SK-N-MC (cell line): ENCODE data around the gene UMAD1.

ENCODE experiments used
- DNase-seq: peaks from one replicate; pipeline ENCODE4 v3.0.0-alpha.2; 2011; ENCODE audit warnings: low read depth, low spot score
- H3K27ac ChIP-seq: fragments of 200-600 bp; sonication (generic); 2 replicates; pipeline ENCODE4 v1.5.1; 2016; ENCODE audit warnings: mixed run types
- H3K36me3 ChIP-seq: fragments of 200-600 bp; sonication (generic); 2 replicates; pipeline ENCODE4 v1.6.1; 2017; ENCODE audit warnings: antibody characterized with exemption, low read length, mixed read lengths; ENCODE audit not compliant: insufficient read depth
- H3K4me3 ChIP-seq: fragments of 200-600 bp; sonication (generic); 2 replicates; pipeline ENCODE4 v1.5.1; 2016
- H3K9ac ChIP-seq: fragments of 200-600 bp; sonication (generic); 2 replicates; pipeline ENCODE4 v1.8.0; 2017; ENCODE audit warnings: mixed run types, mixed read lengths; ENCODE audit not compliant: insufficient read length
- H3K9me3 ChIP-seq: fragments of 200-600 bp; sonication (generic); 2 replicates; pipeline ENCODE4 v1.6.1; 2017; ENCODE audit warnings: low read depth, mild to moderate bottlenecking, antibody characterized with exemption, low read length, moderate library complexity, mixed read lengths
- EZH2 ChIP-seq: fragments of 200-600 bp; sonication (generic); IDR thresholded peaks from one replicate; pipeline ENCODE4 v1.6.1; 2017; ENCODE audit warnings: antibody characterized with exemption
- FOXP2 ChIP-seq: optimal IDR thresholded peaks from 2 replicates; pipeline ENCODE3; 2011; ENCODE audit warnings: mild to moderate bottlenecking, moderate library complexity; ENCODE audit not compliant: insufficient read depth; ENCODE audit errors: extremely low read length, control extremely low read depth
- POLR2AphosphoS5 ChIP-seq: IDR thresholded peaks from 2 replicates; pipeline ENCODE4 v1.6.1; 2012; ENCODE audit warnings: mild to moderate bottlenecking, low read depth, low read length, borderline replicate concordance

The UMAD1 gene

GRCh38 chr7:7640221-7641128 lies at the start of gene UMAD1:
UMAD1 (plus strand) TSS chr7:7640752; CDS start chr7:7673372, 32,620 bp downstream.
- peak within 1 kb of the TSS; percentile 88 for H3K4me3 ChIP-seq
- no peaks in the 10 kb centered on the region for H3K9me3 ChIP-seq
- peaks cover 4% of the 10 kb centered on the region for H3K36me3 ChIP-seq
- peak; percentile 94 for DNase-seq
- peak within 1 kb of the TSS; percentile 87 for H3K9ac ChIP-seq
- peak within 1 kb of the TSS; percentile 43; the same call in 1 of the 2 replicates for H3K27ac ChIP-seq
- TF ChIP-seq POLR2AphosphoS5 (peak; percentile 85), EZH2 (no peak), FOXP2 (no peak)

DNA sequence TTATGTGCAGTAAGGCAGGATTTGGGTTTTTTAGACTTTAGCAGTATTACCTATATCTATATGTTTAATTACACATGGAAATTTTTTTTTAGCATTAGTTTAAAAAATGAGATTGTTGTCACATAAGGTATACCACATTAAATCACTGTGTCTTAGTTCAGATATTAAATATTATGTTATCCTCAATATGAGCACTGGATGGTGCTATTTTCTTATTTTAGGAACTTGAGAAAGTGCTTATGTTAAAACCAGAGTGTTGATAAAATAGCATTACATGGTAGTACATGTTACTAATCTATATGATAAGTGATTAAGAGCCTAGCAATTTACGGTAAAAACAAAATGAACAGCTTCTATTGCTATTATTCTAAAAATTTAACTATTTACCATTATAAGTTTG lies 45.1 kb upstream of the UMAD1 start:
- Histone ChIP-seq H3K27ac (no peak overlapping the region), H3K9me3 (no peaks in the 10 kb centered on the region), H3K4me3 (no peak overlapping the region), H3K9ac (no peak overlapping the region), H3K36me3 (peaks cover 5% of the 10 kb centered on the region; the same call in 1 of the 2 replicates)
- TF ChIP-seq EZH2 (no peak), FOXP2 (no peak), POLR2AphosphoS5 (no peak)
- DNase-seq, result peak; percentile 14

DNA sequence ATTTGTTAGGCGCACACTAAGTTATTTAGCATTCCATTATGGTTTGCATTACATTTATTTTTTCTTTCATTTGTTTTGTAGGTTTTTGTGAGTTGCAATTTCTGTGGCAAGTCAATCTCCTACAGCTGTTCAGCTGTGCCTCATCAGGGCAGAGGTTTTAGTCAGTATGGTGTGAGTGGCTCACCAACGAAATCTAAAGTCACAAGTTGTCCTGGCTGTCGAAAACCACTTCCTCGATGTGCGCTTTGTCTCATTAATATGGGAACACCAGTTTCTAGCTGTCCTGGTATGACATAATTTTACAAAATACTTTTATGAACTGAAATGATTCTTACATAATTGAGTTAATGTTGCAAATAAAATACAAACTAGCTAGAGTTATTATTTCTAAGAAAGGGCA lies 44.4 kb upstream of the UMAD1 start:
- TF ChIP-seq EZH2, result no peak
- no peak for TF ChIP-seq POLR2AphosphoS5
- no peak for TF ChIP-seq FOXP2
- H3K9ac ChIP-seq, result no peak overlapping the region
- H3K27ac ChIP-seq, result no peak overlapping the region
- H3K9me3 ChIP-seq, result no peaks in the 10 kb centered on the region
- peaks cover 5% of the 10 kb centered on the region; the same call in 1 of the 2 replicates for H3K36me3 ChIP-seq
- no peak overlapping the region for H3K4me3 ChIP-seq
- no peak for DNase-seq

DNA sequence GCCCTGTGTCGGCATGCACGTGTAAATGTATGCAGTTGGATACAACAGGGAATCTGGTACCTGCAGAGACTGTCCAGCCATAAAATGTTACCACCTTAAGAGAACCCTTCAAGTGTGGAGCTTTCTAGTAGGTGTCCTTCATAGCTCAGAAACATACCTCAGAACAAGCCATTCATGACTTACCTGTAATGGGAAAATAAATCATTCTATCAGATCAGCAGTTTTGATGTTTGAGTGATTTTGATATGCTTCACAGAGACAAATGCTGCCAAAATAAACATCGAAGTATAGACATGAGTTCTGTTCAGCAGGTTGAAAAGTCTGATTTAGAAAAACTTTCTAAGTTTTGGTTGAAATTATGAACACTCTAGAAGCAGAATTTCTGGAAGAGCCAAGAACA lies 33.5 kb upstream of the UMAD1 start:
- Histone ChIP-seq H3K36me3 (no peaks in the 10 kb centered on the region), H3K9ac (no peak overlapping the region)
- TF ChIP-seq POLR2AphosphoS5 (no peak), FOXP2 (no peak), EZH2 (no peak)

DNA sequence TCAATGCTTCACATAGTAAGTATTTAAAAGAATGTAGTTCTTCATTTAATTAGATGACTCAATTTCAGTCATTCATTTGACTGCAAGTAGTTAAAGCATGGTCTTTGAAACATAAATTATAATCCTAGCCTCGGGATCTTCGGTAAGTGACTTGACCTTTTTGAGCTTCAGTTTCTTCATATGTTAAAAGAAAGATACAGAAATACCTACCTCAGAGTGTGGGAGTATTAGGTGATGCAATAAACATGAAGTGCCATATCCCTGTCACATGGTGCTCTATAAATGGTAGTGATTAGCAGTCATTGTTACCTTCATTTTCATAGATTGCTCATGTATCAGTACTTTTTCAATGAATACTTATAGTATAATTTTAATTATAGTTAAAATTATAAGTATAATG lies 31.2 kb upstream of the UMAD1 start:
- no peak for DNase-seq
- Histone ChIP-seq H3K36me3 (no peaks in the 10 kb centered on the region), H3K9me3 (no peaks in the 10 kb centered on the region), H3K27ac (no peak overlapping the region), H3K9ac (no peak overlapping the region), H3K4me3 (no peak overlapping the region)
- TF ChIP-seq FOXP2 (no peak), POLR2AphosphoS5 (no peak), EZH2 (no peak)

More for the DNA sequence above, 33.5 kb upstream of the UMAD1 start:
- Histone ChIP-seq H3K4me3 (no peak overlapping the region), H3K27ac (no peak overlapping the region), H3K9me3 (no peaks in the 10 kb centered on the region)
- no peak for DNase-seq

DNA sequence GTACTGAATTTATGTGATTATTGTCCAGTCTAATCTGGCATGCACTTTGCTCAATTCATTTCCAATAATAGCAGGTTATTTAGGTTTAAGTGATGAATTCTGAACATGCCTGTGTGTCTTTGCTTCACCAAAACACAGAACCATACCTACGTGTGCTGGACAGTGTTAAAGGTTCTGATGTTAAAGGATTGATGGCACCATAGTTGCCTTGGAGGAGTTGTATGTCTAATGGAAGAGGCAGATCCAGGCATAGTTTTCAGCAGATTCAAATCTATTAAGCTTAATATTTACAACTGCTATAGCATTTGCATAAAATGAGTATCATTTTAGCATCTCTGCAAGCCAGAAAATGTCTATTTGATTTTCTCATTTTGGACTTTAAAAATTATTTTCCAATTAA lies 28.0 kb upstream of the UMAD1 start:
- Histone ChIP-seq H3K9ac (no peak overlapping the region), H3K4me3 (no peak overlapping the region), H3K27ac (no peak overlapping the region), H3K9me3 (no peaks in the 10 kb centered on the region), H3K36me3 (no peaks in the 10 kb centered on the region)
- no peak for DNase-seq
- TF ChIP-seq EZH2, result no peak
- no peak for TF ChIP-seq POLR2AphosphoS5
- no peak for TF ChIP-seq FOXP2

DNA sequence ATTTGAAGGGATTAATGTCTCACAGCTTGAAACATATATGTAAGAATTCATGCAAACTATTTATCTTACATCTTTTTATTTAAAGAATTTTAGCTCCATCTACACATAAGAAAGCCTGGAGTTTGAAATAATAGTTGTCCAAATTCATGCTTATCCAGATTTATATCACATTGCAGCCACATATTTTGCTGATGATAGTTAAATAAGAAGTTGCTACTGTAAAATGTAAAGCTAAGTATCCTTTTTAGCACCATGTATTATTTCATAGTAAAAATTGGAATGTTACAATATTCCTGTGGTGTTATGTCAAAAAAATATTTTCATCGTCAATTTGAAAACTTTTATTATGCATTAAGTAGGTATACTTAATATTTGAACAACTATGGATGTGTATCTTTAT lies 27.3 kb upstream of the UMAD1 start:
- H3K9me3 ChIP-seq, result no peaks in the 10 kb centered on the region
- no peak overlapping the region for H3K9ac ChIP-seq
- no peak overlapping the region for H3K27ac ChIP-seq
- no peaks in the 10 kb centered on the region for H3K36me3 ChIP-seq
- DNase-seq, result no peak
- no peak for TF ChIP-seq POLR2AphosphoS5
- TF ChIP-seq FOXP2, result no peak
- TF ChIP-seq EZH2, result no peak
- no peak overlapping the region for H3K4me3 ChIP-seq

DNA sequence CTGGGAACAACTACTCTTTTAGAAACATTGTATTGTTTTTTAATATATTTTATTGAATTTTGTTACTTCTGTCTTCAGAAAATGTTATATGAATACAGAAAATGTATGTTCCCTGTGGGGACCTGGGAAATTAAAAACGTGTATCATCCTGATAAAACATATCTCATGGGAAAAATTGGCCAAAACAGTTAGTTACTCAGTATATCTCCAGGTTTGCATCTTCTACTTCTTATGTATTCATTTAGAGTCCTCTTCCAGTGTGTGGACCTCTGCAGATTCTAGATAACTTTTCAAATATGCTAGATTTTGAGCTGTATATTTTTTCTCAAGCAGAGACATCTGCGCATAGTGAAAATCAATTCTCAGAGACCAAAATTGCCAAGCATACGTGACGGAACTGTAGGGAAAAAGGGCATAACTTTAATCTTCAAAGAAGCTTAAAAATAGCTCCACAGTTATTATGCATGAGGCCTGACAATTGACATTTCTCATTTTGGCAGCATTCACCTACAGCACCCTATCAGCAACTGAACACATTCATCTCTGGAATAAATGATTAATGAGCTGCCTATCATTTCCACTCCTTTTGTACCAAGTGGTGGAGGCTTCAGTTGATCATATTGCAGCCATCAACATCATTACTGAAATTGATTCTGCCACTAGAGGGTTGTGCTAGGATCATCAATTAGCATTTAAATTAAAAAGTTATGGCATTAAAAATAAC lies 26.4 kb upstream of the UMAD1 start:
- TF ChIP-seq POLR2AphosphoS5, result no peak
- no peak for TF ChIP-seq FOXP2
- no peak for TF ChIP-seq EZH2
- Histone ChIP-seq H3K4me3 (no peak overlapping the region), H3K9ac (no peak overlapping the region), H3K9me3 (no peaks in the 10 kb centered on the region), H3K36me3 (no peaks in the 10 kb centered on the region), H3K27ac (no peak overlapping the region)
- DNase-seq, result no peak
